ENCODE data around the gene SYNE1.

Gene SYNE1

GRCh38 chr6:152402791-152403190, 234.4 kb downstream of the SYNE1 start:
- H3K4me3 ChIP-seq (ENCODE audit: low read depth, low read length) = no peak overlapping the region
- no peak for TF ChIP-seq CTCF (IDR thresholded peaks at IDR 0.05; ENCODE audit: borderline replicate concordance, insufficient read depth, low read depth, low read length)

DNA sequence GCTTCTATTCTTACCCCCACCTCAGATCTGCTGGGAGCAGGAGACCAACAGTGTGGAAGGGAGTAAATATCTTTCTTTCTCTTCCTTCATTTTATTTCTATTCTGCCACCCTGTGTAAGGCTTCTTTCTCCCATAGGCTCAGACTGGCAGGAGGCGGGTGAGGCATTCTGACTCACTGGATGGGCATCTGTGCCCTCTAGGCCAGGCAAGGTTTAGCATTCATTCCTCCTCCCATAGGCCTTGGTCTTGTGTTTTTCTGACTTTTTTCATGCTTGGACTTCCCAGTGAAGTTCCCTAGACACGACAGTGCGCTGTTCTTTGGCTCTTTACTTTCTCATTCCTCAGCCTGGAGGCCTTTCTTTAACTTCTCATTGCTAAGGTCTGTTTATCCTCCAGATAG, 235.2 kb downstream of the SYNE1 start:
- no peak overlapping the region for H3K4me3 ChIP-seq (ENCODE audit: low read depth, low read length)

GRCh38 chr6:152399399-152399798, 237.8 kb downstream of the SYNE1 start:
- no peak for TF ChIP-seq CTCF (IDR thresholded peaks at IDR 0.05; ENCODE audit: borderline replicate concordance, insufficient read depth, low read depth, low read length)
- no peak overlapping the region for H3K4me3 ChIP-seq (ENCODE audit: low read depth, low read length)

More for the DNA sequence above, 235.2 kb downstream of the SYNE1 start:
- TF ChIP-seq CTCF (IDR thresholded peaks at IDR 0.05; ENCODE audit: borderline replicate concordance, insufficient read depth, low read depth, low read length) = no peak

DNA sequence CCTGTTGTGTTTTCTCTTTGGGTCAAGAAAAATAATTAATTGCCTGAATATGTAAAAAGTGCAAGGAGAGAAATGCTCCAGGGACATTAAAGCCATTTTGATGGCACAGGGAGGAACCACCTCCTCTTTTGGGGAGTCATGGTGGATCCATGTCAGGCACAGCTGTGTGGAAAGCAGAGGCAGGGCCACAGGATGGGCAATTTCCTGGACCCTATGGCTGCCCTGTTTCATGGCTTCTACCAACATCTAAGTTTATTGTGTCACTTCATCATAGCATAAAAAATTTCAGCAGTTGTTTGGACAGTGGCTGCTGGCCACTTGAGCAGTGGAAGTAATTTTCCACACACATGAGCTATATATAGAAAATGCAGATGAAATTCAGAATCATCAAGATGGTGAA, 238.2 kb downstream of the SYNE1 start:
- TF ChIP-seq CTCF (IDR thresholded peaks at IDR 0.05; ENCODE audit: borderline replicate concordance, insufficient read depth, low read depth, low read length) = no peak

DNA sequence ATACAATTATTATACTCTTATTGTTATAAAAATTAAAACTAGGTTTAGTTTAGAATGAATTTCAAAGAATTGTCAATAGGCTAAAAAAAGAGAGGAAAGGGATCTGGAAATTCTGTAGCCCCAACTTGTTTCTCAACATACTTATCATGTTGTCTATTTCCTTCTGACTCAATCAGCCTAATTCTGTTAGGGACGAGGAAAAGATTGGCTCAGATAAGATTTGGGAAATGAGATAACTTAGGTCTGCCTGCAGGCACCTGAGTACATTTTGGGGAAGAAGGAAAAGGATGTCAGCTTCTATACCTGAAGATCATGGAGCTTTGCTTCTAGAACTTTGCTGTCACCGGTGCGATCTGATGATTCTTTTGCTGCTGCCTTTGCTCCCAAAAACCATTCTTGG, 238.8 kb downstream of the SYNE1 start:
- TF ChIP-seq CTCF (IDR thresholded peaks at IDR 0.05; ENCODE audit: borderline replicate concordance, insufficient read depth, low read depth, low read length) = no peak
- no peak overlapping the region for H3K4me3 ChIP-seq (ENCODE audit: low read depth, low read length)

More for the DNA sequence above, 238.2 kb downstream of the SYNE1 start:
- H3K4me3 ChIP-seq (ENCODE audit: low read depth, low read length) = no peak overlapping the region

GRCh38 chr6:152394303-152394702, 242.9 kb downstream of the SYNE1 start:
- H3K4me3 ChIP-seq (ENCODE audit: low read depth, low read length) = no peak overlapping the region
- TF ChIP-seq CTCF (IDR thresholded peaks at IDR 0.05; ENCODE audit: borderline replicate concordance, insufficient read depth, low read depth, low read length) = no peak

- H3K4me3 ChIP-seq (ENCODE audit: low read depth, low read length) = no peak overlapping the region
- no peak for TF ChIP-seq CTCF (IDR thresholded peaks at IDR 0.05; ENCODE audit: borderline replicate concordance, insufficient read depth, low read depth, low read length)
Measured at GRCh38 chr6:152391179-152391880, 245.8 kb downstream of the SYNE1 start.
